Measurements from ENCODE around the gene UBXN11. TPM values are rescaled to one million over a fixed set of nuclear protein-coding genes. Genes with fewer than 3 reads are reported as not detected.
A peak's percentile ranks its signal among the peaks of the same experiment; 100 is the strongest.

Gene UBXN11
- total and polyA plus RNA-seq, 2 of the 13 experiments (the other 11 are each of a cell fraction or from before 2014, with no cell fraction given) = 9.3 to 10.4 TPM

- TF ChIP-seq, protein P1, sequence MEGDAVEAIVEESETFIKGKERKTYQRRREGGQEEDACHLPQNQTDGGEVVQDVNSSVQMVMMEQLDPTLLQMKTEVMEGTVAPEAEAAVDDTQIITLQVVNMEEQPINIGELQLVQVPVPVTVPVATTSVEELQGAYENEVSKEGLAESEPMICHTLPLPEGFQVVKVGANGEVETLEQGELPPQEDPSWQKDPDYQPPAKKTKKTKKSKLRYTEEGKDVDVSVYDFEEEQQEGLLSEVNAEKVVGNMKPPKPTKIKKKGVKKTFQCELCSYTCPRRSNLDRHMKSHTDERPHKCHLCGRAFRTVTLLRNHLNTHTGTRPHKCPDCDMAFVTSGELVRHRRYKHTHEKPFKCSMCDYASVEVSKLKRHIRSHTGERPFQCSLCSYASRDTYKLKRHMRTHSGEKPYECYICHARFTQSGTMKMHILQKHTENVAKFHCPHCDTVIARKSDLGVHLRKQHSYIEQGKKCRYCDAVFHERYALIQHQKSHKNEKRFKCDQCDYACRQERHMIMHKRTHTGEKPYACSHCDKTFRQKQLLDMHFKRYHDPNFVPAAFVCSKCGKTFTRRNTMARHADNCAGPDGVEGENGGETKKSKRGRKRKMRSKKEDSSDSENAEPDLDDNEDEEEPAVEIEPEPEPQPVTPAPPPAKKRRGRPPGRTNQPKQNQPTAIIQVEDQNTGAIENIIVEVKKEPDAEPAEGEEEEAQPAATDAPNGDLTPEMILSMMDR (CRISPR knock-in tag; IDR thresholded peaks at IDR 0.05) = peak; percentile 89
- peak; percentile 77 for TF ChIP-seq STAG1 (CRISPR knock-in tag; IDR thresholded peaks at IDR 0.05)
- 0 out of 2 replicates have a peak, but pooled peaks have one; percentile 28 for TF ChIP-seq ZNF605 (CRISPR knock-in tag; IDR thresholded peaks at IDR 0.05)
- TF ChIP-seq RAD21 (CRISPR knock-in tag; IDR thresholded peaks at IDR 0.05) = peak; percentile 52; the same call in 1 of the 2 replicates
- peak; percentile 40; the same call in 1 of the 2 replicates for TF ChIP-seq ZFX (CRISPR knock-in tag; IDR thresholded peaks at IDR 0.05; ENCODE audit: low read depth)
- TF ChIP-seq TEAD3 (CRISPR knock-in tag; optimal IDR thresholded peaks at IDR 0.05; ENCODE audit: borderline replicate concordance) = peak; percentile 26
Observed at GRCh38 chr1:26275580-26276431, 30.6 kb downstream of the UBXN11 start (continued).

DNA sequence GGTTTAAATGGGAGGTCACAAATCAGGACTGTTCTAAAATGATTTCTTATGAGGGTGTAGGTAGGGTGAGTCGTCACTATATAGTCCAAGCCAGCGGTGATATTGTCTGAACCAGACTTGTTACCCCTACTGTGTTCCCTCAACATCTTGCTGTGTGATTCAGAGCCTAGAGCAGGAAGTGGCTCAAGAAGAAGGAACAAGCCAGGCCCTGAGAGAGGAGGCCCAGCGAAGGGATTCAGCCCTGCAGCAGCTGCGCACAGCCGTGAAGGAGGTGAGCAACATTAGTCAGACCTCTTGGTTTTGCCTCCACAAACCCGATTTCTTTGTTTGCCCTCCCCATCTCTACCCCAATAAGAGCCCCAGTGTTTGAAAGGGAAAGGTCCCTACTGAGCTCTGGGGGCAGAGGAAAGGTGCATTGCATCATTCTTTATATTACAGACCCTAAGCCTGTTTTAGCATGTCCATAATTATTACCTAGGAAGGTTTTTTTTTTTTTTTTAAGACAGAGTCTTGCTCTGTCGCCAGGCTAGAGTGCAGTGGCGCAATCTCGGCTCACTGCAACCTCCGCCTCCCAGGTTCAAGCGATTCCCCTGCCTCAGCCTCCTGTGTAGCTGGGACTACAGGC is 31.5 kb downstream of the UBXN11 start:
- TF ChIP-seq ATF7 (IDR thresholded peaks at IDR 0.05) = peak; percentile 33; the same call in 1 of the 2 replicates
- TF ChIP-seq ATF7 (CRISPR knock-in tag; IDR thresholded peaks at IDR 0.05) = no peak
- TF ChIP-seq HHEX (CRISPR knock-in tag; IDR thresholded peaks at IDR 0.05) = no peak
- H4K20me1 ChIP-seq (ENCODE audit: insufficient read depth, low read length) = no peaks in the 10 kb centered on the region
- H2AFZ ChIP-seq (ENCODE audit: low read length) = no peak overlapping the region
- no peak overlapping the region for H3K4me3 ChIP-seq (replicated peaks in 1 of 3; ENCODE audit: insufficient read depth in 1 of 3, low read depth in 2 of 3, low read length in 3 of 3)
- H3K9ac ChIP-seq (ENCODE audit: insufficient read depth, low read depth, low read length) = no peak overlapping the region
- no peaks in the 10 kb centered on the region for H3K9me3 ChIP-seq (ENCODE audit: low read length)
- DNase-seq (ENCODE audit: low spot score) = no peak
- intact Hi-C loops (cut with micrococcal nuclease; ENCODE audit: unreplicated experiment) (loop anchor here (2.0 kb wide), 1 partner anchor 46 kb away; no protein-coding TSS in a partner anchor), in situ Hi-C loops (cut with HindIII; ENCODE audit: extremely low pct_ligation_motif_present, low pct_unique_long_range_greater_than_20kb) (no loop called here)
- ChIA-PET POLR2A (no interaction called here), CTCF (ENCODE audit: low intra/inter-chr PET ratio, low total read pairs) (interaction anchor here (1.3 to 2.4 kb wide), 5 partner anchors 47 to 142 kb away, joined by 3 to 18 read pairs (median 10); no protein-coding TSS in a partner anchor)
- no peak for FAIRE-seq
- no peaks in the 10 kb centered on the region for H3K79me2 ChIP-seq (ENCODE audit: insufficient read depth, low read length)
- BruUV-seq (replicated peaks) = no TSS peak
- no peak overlapping the region for H3K27ac ChIP-seq (ENCODE audit: extremely low read length, insufficient read depth, low read length)
- no peak overlapping the region for H3K4me2 ChIP-seq (ENCODE audit: low read depth, low read length)
- H3K27me3 ChIP-seq (ENCODE audit: control insufficient read depth in 1 of 2, insufficient read depth in 2 of 2, low read length in 2 of 2) = no peaks in the 10 kb centered on the region
- ATAC-seq = no peak
- 93% methylated on average over 11 of the region's 11 CpGs for WGBS (ENCODE audit: low lambda C conversion rate)
- H3K36me3 ChIP-seq (replicated peaks in 1 of 2; ENCODE audit: control insufficient read depth in 1 of 2, insufficient read depth in 2 of 2, low read length in 2 of 2) = peaks cover 25 to 69% of the 10 kb centered on the region in 2 experiments
- peaks cover 26% of the 10 kb centered on the region for H3K4me1 ChIP-seq (ENCODE audit: insufficient read depth, low read length)
